Measurements from ENCODE around the gene MICU1.

GRCh38 chr10:72483471-72483870 is 142.4 kb downstream of the MICU1 start:
- no peak for TF ChIP-seq EZH2 (IDR thresholded peaks at IDR 0.05)
- TF ChIP-seq, protein P1, sequence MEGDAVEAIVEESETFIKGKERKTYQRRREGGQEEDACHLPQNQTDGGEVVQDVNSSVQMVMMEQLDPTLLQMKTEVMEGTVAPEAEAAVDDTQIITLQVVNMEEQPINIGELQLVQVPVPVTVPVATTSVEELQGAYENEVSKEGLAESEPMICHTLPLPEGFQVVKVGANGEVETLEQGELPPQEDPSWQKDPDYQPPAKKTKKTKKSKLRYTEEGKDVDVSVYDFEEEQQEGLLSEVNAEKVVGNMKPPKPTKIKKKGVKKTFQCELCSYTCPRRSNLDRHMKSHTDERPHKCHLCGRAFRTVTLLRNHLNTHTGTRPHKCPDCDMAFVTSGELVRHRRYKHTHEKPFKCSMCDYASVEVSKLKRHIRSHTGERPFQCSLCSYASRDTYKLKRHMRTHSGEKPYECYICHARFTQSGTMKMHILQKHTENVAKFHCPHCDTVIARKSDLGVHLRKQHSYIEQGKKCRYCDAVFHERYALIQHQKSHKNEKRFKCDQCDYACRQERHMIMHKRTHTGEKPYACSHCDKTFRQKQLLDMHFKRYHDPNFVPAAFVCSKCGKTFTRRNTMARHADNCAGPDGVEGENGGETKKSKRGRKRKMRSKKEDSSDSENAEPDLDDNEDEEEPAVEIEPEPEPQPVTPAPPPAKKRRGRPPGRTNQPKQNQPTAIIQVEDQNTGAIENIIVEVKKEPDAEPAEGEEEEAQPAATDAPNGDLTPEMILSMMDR (IDR thresholded peaks at IDR 0.05), result no peak

All from neural progenitor cell (in vitro differentiated cells).